H9 (cell line): ENCODE results near the gene IGIP. TPM values are rescaled to one million over a fixed set of nuclear protein-coding genes. Genes with fewer than 3 reads are reported as not detected.

ENCODE experiments used
- DNase-seq: peaks from one replicate; pipeline ENCODE4 v3.0.0-alpha.2; 2017
- H2AFZ ChIP-seq: one replicate; pipeline ENCODE4 v1.6.1; 2013; ENCODE audit warnings: mild to moderate bottlenecking, low read length, control low read depth, moderate library complexity
- H2AK5ac ChIP-seq: 2 replicates; pipeline ENCODE4 v1.6.1; 2013; ENCODE audit warnings: low read length, control low read depth, mixed read lengths; ENCODE audit not compliant: insufficient read length
- H2BK120ac ChIP-seq: one replicate; pipeline ENCODE4 v1.6.1; 2013; ENCODE audit warnings: low read depth, mild to moderate bottlenecking, low read length, control low read depth, inconsistent platforms; ENCODE audit not compliant: poor library complexity, severe bottlenecking
- H2BK12ac ChIP-seq: 2 replicates; pipeline ENCODE4 v1.6.1; 2013; ENCODE audit warnings: low read length, control low read depth, mixed read lengths, low read depth; ENCODE audit not compliant: insufficient read length
- H2BK15ac ChIP-seq: 2 replicates; pipeline ENCODE4 v1.6.1; 2013; ENCODE audit warnings: low read depth, low read length, control low read depth
- H2BK20ac ChIP-seq: one replicate; pipeline ENCODE4 v1.6.1; 2013; ENCODE audit warnings: low read depth, mild to moderate bottlenecking, low read length, control low read depth, inconsistent platforms; ENCODE audit not compliant: poor library complexity, severe bottlenecking
- H2BK5ac ChIP-seq: 2 replicates; pipeline ENCODE4 v1.6.1; 2013; ENCODE audit warnings: low read length, control low read depth, mixed read lengths; ENCODE audit not compliant: insufficient read length
- H3K14ac ChIP-seq: 2 replicates; pipeline ENCODE4 v1.6.1; 2013; ENCODE audit warnings: low read length, control low read depth; ENCODE audit not compliant: insufficient read depth
- H3K18ac ChIP-seq: 2 replicates; pipeline ENCODE4 v1.6.1; 2013; ENCODE audit warnings: low read depth, mild to moderate bottlenecking, mixed read lengths, low read length, control low read depth; ENCODE audit not compliant: insufficient read length
- H3K23ac ChIP-seq: 2 replicates; pipeline ENCODE4 v1.6.1; 2013; ENCODE audit warnings: low read length, control low read depth, mixed read lengths, low read depth; ENCODE audit not compliant: insufficient read length
- H3K23me2 ChIP-seq: 2 replicates; pipeline ENCODE4 v1.6.1; 2013; ENCODE audit warnings: low read depth, mild to moderate bottlenecking, mixed read lengths, low read length, control low read depth; ENCODE audit not compliant: insufficient read length, poor library complexity, severe bottlenecking
- H3K27ac ChIP-seq: 2 replicates; pipeline ENCODE4 v1.5.1; 2013; ENCODE audit warnings: low read length, control low read depth, mixed read lengths, low read depth; ENCODE audit not compliant: insufficient read length
- H3K27me3 ChIP-seq: 2 replicates; pipeline ENCODE4 v1.6.1; 2013; ENCODE audit warnings: low read length, control low read depth, inconsistent platforms; ENCODE audit not compliant: insufficient read depth
- H3K4ac ChIP-seq: 2 replicates; pipeline ENCODE4 v1.6.1; 2013; ENCODE audit warnings: low read depth, mild to moderate bottlenecking, control low read depth, inconsistent platforms, low read length, moderate library complexity
- H3K4me1 ChIP-seq: 2 replicates; pipeline ENCODE4 v1.6.1; 2013; ENCODE audit warnings: low read length, control low read depth, inconsistent platforms; ENCODE audit not compliant: insufficient read depth
- H3K4me2 ChIP-seq: 2 replicates; pipeline ENCODE4 v1.6.1; 2013; ENCODE audit warnings: low read length, control low read depth, mixed read lengths; ENCODE audit not compliant: insufficient read length, insufficient read depth
- H3K56ac ChIP-seq: 2 replicates; pipeline ENCODE4 v1.6.1; 2013; ENCODE audit warnings: low read depth, mild to moderate bottlenecking, mixed read lengths, low read length, control low read depth; ENCODE audit not compliant: insufficient read length
- H3K79me1 ChIP-seq: 2 replicates; pipeline ENCODE4 v1.6.1; 2013; ENCODE audit warnings: low read depth, mild to moderate bottlenecking, moderate library complexity, low read length, control low read depth, inconsistent platforms; ENCODE audit not compliant: insufficient read depth, poor library complexity, severe bottlenecking
- H3K79me2 ChIP-seq: 2 replicates; pipeline ENCODE4 v1.6.1; 2013; ENCODE audit warnings: low read length, control low read depth, inconsistent platforms; ENCODE audit not compliant: insufficient read depth
- H3K9ac ChIP-seq: 2 replicates; pipeline ENCODE4 v1.6.1; 2013; ENCODE audit warnings: low read length, control low read depth, mixed read lengths; ENCODE audit not compliant: insufficient read length; ENCODE audit errors: extremely low read depth
- H3K9me3 ChIP-seq: one replicate; pipeline ENCODE4 v1.6.1; 2013; ENCODE audit warnings: low read depth, low read length, inconsistent platforms; ENCODE audit not compliant: control insufficient read depth
- H3T11ph ChIP-seq: one replicate; pipeline ENCODE4 v1.6.1; 2013; ENCODE audit warnings: mild to moderate bottlenecking, low read length, control low read depth, inconsistent platforms
- H4K20me1 ChIP-seq: one replicate; pipeline ENCODE4 v1.6.1; 2013; ENCODE audit not compliant: control insufficient read depth, insufficient read length, insufficient read depth
- H4K5ac ChIP-seq: 2 replicates; pipeline ENCODE4 v1.6.1; 2013; ENCODE audit warnings: low read depth, mild to moderate bottlenecking, mixed read lengths, low read length, control low read depth; ENCODE audit not compliant: insufficient read length
- H4K8ac ChIP-seq: replicated peaks from 2 replicates; pipeline ENCODE4 v1.6.1; 2013; ENCODE audit warnings: low read length, control low read depth, mixed read lengths, low read depth; ENCODE audit not compliant: insufficient read length
- H4K91ac ChIP-seq: 2 replicates; pipeline ENCODE4 v1.6.1; 2013; ENCODE audit warnings: low read depth, mild to moderate bottlenecking, moderate library complexity, mixed read lengths, low read length, control low read depth; ENCODE audit not compliant: insufficient read length
- H3K27ac Mint-ChIP-seq, 3 experiments: 2 replicates in 2 of 3; 3 replicates in 1 of 3; pipeline ENCODE4 v1.8.0; 2020 to 2021; ENCODE audit warnings: mixed read lengths in 3 of 3, mild to moderate bottlenecking in 1 of 3, moderate library complexity in 1 of 3
- H3K27me3 Mint-ChIP-seq: 2 replicates; pipeline ENCODE4 v1.8.0; 2021; ENCODE audit warnings: low read depth, mild to moderate bottlenecking, moderate library complexity, mixed read lengths
- H3K36me3 Mint-ChIP-seq, 3 experiments: 2 replicates in 2 of 3; 3 replicates in 1 of 3; pipeline ENCODE4 v1.8.0; 2020 to 2021; ENCODE audit warnings: low read depth in 3 of 3, mixed read lengths in 3 of 3; ENCODE audit not compliant: insufficient read depth in 1 of 3
- H3K4me1 Mint-ChIP-seq, 2 experiments: 2 replicates each; pipeline ENCODE4 v1.8.0; 2020; ENCODE audit warnings: mixed read lengths in 2 of 2
- H3K4me3 Mint-ChIP-seq, 2 experiments: 2 replicates in 1 of 2; 3 replicates in 1 of 2; pipeline ENCODE4 v1.8.0; 2020 to 2021; ENCODE audit warnings: mild to moderate bottlenecking in 2 of 2, mixed read lengths in 2 of 2, moderate library complexity in 1 of 2
- H3K9me3 Mint-ChIP-seq, 2 experiments: 2 replicates in 1 of 2; 3 replicates in 1 of 2; pipeline ENCODE4 v1.8.0; 2020; ENCODE audit warnings: mild to moderate bottlenecking in 2 of 2, mixed read lengths in 2 of 2, moderate library complexity in 1 of 2
- CTCF ChIP-seq: fragments of 200-600 bp; sonication (generic); conservative IDR thresholded peaks from 3 replicates; pipeline ENCODE4 v1.8.0; 2021; ENCODE audit warnings: antibody characterized with exemption, mild to moderate bottlenecking
- WGBS: extraction: QIAGEN DNeasy Blood & Tissue Kit; methylation state at CpG from one replicate; pipeline ENCODE4 v1.1.7; 2013; ENCODE audit warnings: missing lambda C conversion rate, low lambda C conversion rate, mixed read lengths; ENCODE audit not compliant: insufficient read length; ENCODE audit errors: extremely low coverage; 5-methylcytosine and 5-hydroxymethylcytosine counted together
- total RNA-seq: library from RNA; stranded (reverse); gene quantifications from 2 replicates; pipeline ENCODE4 v1.2.1, GENCODE V29; 2021

IGIP gene
- total RNA-seq, 1 experiment from 2014 or later: 0.52 TPM

GRCh38 chr5:140076788-140077187 is 48.9 kb upstream of the IGIP start:
- Histone ChIP-seq H2BK15ac (no peak overlapping the region), H3K23ac (no peak overlapping the region), H3K18ac (no peak overlapping the region), H3K56ac (no peak overlapping the region), H3K14ac (no peak overlapping the region), H4K91ac (no peak overlapping the region), H2BK12ac (no peak overlapping the region), H3K9me3 (no peaks in the 10 kb centered on the region), H4K20me1 (no peaks in the 10 kb centered on the region), H3K27me3 (no peaks in the 10 kb centered on the region), H2BK20ac (no peak overlapping the region), H3K9ac (no peak overlapping the region), H3K4me1 (no peaks in the 10 kb centered on the region), H2BK120ac (no peak overlapping the region), H3T11ph (no peak overlapping the region), H2AK5ac (no peak overlapping the region), H2BK5ac (no peak overlapping the region), H3K79me2 (no peaks in the 10 kb centered on the region), H3K4me2 (no peak overlapping the region), H2AFZ (no peak overlapping the region), H4K8ac (no peak overlapping the region), H3K23me2 (no peaks in the 10 kb centered on the region), H4K5ac (no peak overlapping the region), H3K79me1 (no peaks in the 10 kb centered on the region), H3K4ac (no peak overlapping the region), H3K27ac (no peak overlapping the region)
- no peaks in the 10 kb centered on the region for H3K9me3 Mint-ChIP-seq
- no peak for DNase-seq
- H3K4me3 Mint-ChIP-seq: no peak overlapping the region
- H3K27me3 Mint-ChIP-seq: peaks cover 38% of the 10 kb centered on the region
- no peaks in the 10 kb centered on the region for H3K4me1 Mint-ChIP-seq
- H3K27ac Mint-ChIP-seq: no peak overlapping the region
- no peaks in the 10 kb centered on the region for H3K36me3 Mint-ChIP-seq
- no CpG with 5 or more reads among the region's 2 CpGs for WGBS
- no peak for TF ChIP-seq CTCF
